ENCODE data around the gene SLC15A4. TPM values are rescaled to one million over a fixed set of nuclear protein-coding genes. Genes with fewer than 3 reads are reported as not detected.
A peak's percentile ranks its signal among the peaks of the same experiment; 100 is the strongest.

Gene SLC15A4
- total RNA-seq, 1 donor from 2014 or later, result 14.2 TPM

DNA sequence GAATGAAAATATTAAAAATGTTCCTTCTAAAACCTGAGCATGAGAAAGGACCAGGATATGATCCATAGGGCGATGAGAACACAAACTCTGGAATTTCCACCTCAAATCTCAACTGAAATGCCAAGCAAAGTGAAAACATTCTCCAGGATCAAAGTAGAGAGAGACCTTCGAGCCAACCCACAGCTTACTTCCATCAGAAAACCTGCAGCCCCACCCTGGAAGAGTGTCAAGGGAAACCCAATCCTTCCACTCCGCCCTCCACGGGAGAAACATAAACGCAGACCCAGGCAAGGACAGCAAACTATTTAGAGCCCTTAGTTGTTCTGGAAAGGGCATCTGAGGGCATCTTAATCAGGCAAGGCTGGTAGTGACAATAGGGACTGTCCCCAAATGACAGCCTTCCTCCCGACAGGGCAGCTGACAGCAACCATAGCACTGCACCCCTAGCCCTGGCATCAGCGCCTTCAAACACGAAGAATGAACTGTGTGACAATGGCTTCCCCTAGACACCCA is 21.8 kb downstream of the SLC15A4 start:
- ATAC-seq (ENCODE audit: poor library complexity) (peak; percentile 87), DNase-seq (no peak)
- intact Hi-C loops (cut with DNase I), result no loop called here

DNA sequence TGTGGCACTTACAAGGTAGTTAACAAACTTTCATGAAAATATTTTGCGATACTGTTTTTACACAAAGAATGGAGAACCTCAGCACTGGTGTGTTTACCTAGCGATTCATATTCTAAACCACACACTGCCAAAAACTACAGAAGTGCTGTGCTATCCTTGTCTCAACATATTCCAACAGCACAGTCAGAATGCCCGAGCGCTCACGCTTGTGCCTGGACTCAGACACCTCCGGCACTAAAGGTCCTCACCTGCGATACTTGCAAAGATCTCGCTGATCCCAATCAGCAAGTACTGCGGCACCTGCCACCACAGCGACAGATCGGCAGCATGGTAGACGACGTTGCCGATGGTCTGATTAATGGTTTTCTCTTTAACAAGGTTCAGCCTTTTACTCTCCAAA is 23.2 kb downstream of the SLC15A4 start:
- DNase-seq, result no peak
- ATAC-seq (ENCODE audit: poor library complexity), result no peak
- intact Hi-C loops (cut with DNase I), result no loop called here

DNA sequence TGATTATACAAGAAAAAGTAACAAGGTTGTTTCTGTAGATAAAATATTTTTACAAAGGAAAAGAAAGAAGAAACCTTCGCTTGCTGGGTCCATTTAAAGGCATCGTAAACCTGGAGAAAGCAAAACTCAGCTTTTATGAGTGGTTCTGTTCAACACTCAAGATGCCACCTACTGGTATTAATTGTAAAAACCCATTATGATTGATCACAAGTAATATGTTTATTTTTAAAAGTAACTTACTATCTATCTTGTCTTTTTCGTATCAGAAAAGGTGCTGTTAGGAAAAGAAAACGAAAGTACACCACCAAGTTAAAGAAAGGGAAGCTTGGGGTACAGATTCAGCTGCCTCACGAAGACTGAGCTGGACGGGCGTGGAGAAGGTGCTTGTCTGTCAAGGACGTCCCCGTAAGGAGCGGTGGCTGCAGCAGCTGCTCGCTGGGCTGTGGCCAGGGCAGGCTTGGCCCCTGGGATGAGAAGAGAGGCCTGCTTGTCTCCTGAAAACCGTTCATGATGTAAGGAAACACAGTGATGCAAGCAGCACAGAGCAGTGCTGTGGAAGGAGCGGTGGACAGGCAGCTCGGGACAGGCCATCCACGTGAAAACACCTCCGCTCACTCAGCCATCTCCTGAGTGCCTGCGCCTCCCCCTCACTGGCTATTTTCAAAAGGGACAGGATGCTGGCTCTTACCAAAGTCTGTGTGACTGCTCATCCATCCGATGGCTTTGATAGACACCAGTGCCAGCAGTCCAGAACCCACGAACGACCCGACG is 25.0 kb downstream of the SLC15A4 start:
- no peak for ATAC-seq (ENCODE audit: poor library complexity)
- intact Hi-C loops (cut with DNase I), result no loop called here
- no peak for DNase-seq

GRCh38 chr12:128797119-128798118 is 26.3 kb downstream of the SLC15A4 start:
- intact Hi-C loops (cut with DNase I), result no loop called here
- ATAC-seq (ENCODE audit: poor library complexity) (no peak), DNase-seq (no peak)

- intact Hi-C loops (cut with DNase I), result no loop called here
- ATAC-seq (ENCODE audit: poor library complexity), result no peak
- no peak for DNase-seq
Observed at GRCh38 chr12:128796439-128797118, 27.2 kb downstream of the SLC15A4 start.

GRCh38 chr12:128795530-128796361 is 28.0 kb downstream of the SLC15A4 start:
- intact Hi-C loops (cut with DNase I), result no loop called here
- DNase-seq (no peak), ATAC-seq (ENCODE audit: poor library complexity) (no peak)

- intact Hi-C loops (cut with DNase I), result no loop called here
- ATAC-seq (ENCODE audit: poor library complexity), result no peak
- no peak for DNase-seq
Observed at GRCh38 chr12:128794661-128795529, 28.9 kb downstream of the SLC15A4 start.

GRCh38 chr12:128793701-128794100 is 30.1 kb downstream of the SLC15A4 start:
- intact Hi-C loops (cut with DNase I), result no loop called here
- ATAC-seq (ENCODE audit: poor library complexity) (no peak), DNase-seq (no peak)

DNA sequence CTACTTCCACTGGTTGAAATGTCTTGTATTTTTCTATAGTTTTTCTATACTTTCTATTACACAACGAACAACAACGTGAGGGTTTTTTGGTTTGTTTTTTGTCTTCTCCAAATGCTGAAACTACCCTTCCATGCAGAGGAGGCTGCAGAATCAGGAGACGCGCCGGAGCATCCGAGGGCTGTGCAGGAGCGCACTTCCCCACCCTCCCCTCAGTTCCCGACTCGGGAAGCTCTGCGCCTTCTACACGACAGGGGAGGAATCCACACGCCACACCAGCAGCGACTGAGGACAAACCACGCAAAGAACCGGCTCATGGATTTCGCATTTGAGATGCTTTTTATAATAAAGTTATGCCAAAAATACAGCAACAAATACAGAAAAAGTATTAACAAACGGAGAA is 30.9 kb downstream of the SLC15A4 start:
- DNase-seq, result no peak
- intact Hi-C loops (cut with DNase I), result no loop called here

DNA sequence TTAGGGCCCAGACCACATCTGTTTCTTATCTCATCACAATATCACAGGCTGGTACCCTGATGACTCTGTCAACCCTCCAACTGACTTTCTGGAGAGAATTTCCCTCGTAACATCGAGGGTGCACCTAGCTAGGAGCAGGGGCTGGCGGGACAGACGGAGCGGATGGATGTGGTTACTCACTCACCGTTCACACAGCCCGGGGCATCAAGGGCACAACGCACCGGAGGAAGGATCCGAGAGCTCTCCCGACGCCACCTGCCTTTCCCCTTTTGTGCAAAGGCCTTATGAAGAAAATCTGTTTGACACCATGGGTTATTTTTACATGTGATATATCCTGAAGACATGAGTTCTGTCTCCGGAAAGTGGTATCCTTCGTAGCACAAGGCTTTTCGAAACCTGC is 31.4 kb downstream of the SLC15A4 start:
- ATAC-seq (ENCODE audit: poor library complexity) (no peak), DNase-seq (no peak)
- intact Hi-C loops (cut with DNase I), result no loop called here

More for the DNA sequence above, 30.9 kb downstream of the SLC15A4 start:
- ATAC-seq (ENCODE audit: poor library complexity), result no peak

- DNase-seq, result no peak
- no peak for ATAC-seq (ENCODE audit: poor library complexity)
- intact Hi-C loops (cut with DNase I), result no loop called here
Observed at GRCh38 chr12:128791395-128792322, 32.1 kb downstream of the SLC15A4 start.

GRCh38 chr12:128790653-128791373 is 32.9 kb downstream of the SLC15A4 start:
- DNase-seq (no peak), ATAC-seq (ENCODE audit: poor library complexity) (peak; percentile 54)
- intact Hi-C loops (cut with DNase I), result no loop called here

DNA sequence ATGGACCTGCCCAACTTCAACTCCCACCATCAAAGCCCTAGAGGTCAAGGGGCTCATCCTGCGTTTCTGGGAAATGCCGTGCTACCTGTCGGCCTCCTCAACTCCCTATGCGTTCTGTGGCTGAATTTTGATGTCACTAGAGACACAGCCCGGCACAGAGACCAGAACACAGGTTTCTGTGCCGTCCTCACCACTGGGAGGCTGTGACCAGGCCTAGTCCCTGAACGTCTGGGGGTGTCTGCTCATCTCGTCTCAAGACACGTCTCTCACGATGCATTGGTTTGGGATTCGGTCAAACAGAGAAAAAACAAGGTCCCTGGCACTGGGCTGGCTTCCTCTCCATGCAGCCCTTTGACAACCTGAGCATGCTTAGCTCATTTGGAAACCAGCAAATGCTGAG is 33.5 kb downstream of the SLC15A4 start:
- ATAC-seq (ENCODE audit: poor library complexity) (no peak), DNase-seq (no peak)

GRCh38 chr12:128789356-128789929 is 34.3 kb downstream of the SLC15A4 start:
- intact Hi-C loops (cut with DNase I), result no loop called here
- no peak for DNase-seq
- peak; percentile 11 for ATAC-seq (ENCODE audit: poor library complexity)

More for the DNA sequence above, 33.5 kb downstream of the SLC15A4 start:
- intact Hi-C loops (cut with DNase I), result no loop called here

- ATAC-seq (ENCODE audit: poor library complexity), result no peak
- intact Hi-C loops (cut with DNase I), result no loop called here
Observed at GRCh38 chr12:128787827-128788226, 35.9 kb downstream of the SLC15A4 start.

More at GRCh38 chr12:128787827-128788226, 35.9 kb downstream of the SLC15A4 start:
- no peak for DNase-seq

All from Right ventricle myocardium superior (tissue), 1 donor.